ENCODE results near the gene CACNA1G. TPM values are rescaled to one million over a fixed set of nuclear protein-coding genes. Genes with fewer than 3 reads are reported as not detected.

The CACNA1G gene
- total RNA-seq, 4 donors from 2014 or later, result 0.15 to 0.94 (median 0.16) TPM; not detected in 1

DNA sequence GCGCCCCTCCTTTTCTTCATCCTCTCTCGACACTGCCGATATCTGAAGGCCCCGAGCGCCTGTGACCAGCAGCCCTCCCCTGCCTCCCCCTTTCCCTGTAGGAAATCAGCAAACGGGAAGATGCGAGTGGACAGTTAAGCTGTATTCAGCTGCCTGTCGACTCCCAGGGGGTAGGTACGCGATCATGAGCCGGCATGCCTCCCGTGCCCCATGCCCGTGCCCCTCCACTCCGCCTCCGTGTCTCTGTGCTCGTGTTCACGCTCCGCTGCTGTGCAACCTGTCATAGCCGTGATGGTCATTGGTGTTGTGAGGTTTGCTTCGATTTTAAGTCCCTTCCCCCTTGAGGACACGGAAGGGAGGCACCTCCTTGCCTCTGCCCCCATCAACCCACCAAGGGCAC is 34.4 kb downstream of the CACNA1G start:
- no peak overlapping the region for H3K27ac ChIP-seq
- peaks cover 0 to 5% (median 4%) of the 10 kb centered on the region in 3 donors for H3K4me1 ChIP-seq
- TF ChIP-seq POLR2AphosphoS5 (IDR thresholded peaks at IDR 0.05), result no peak
- TF ChIP-seq CTCF (IDR thresholded peaks at IDR 0.05), result no peak
- TF ChIP-seq EP300 (IDR thresholded peaks at IDR 0.05), result no peak
- TF ChIP-seq POLR2A (IDR thresholded peaks at IDR 0.05), result no peak
- WGBS, 2 donors (ENCODE audit: low coverage in 1 of 2), result 86 to 100% methylated on average over 1 to 10 of the region's 21 CpGs
- H3K4me3 ChIP-seq, result no peak overlapping the region
- H3K9me3 ChIP-seq, result no peaks in the 10 kb centered on the region
- H3K36me3 ChIP-seq, result no peaks in the 10 kb centered on the region
- no peak for ATAC-seq
- H3K27me3 ChIP-seq, result no peaks in the 10 kb centered on the region

- WGBS, 2 donors (ENCODE audit: low coverage in 1 of 2), result no CpG with 5 or more reads among the region's 34 CpGs
- no peaks in the 10 kb centered on the region for H3K9me3 ChIP-seq
Observed at GRCh38 chr17:50596191-50597037, 35.9 kb downstream of the CACNA1G start.

GRCh38 chr17:50598487-50598886 is 38.0 kb downstream of the CACNA1G start:
- Histone ChIP-seq H3K36me3 (no peaks in the 10 kb centered on the region), H3K4me3 (no peak overlapping the region), H3K27ac (no peak overlapping the region), H3K4me1 (no peaks in the 10 kb centered on the region), H3K27me3 (peaks cover 14% of the 10 kb centered on the region), H3K9me3 (no peaks in the 10 kb centered on the region)
- TF ChIP-seq POLR2AphosphoS5 (IDR thresholded peaks at IDR 0.05) (no peak), POLR2A (IDR thresholded peaks at IDR 0.05) (no peak), EP300 (IDR thresholded peaks at IDR 0.05) (no peak), CTCF (IDR thresholded peaks at IDR 0.05) (no peak)
- no peak for ATAC-seq
- 80 to 96% methylated on average over 3 to 4 of the region's 5 CpGs for WGBS, 2 donors (ENCODE audit: low coverage in 1 of 2)

More at GRCh38 chr17:50596191-50597037, 35.9 kb downstream of the CACNA1G start:
- Histone ChIP-seq H3K27me3 (peaks cover 3% of the 10 kb centered on the region), H3K27ac (no peak overlapping the region), H3K36me3 (no peaks in the 10 kb centered on the region), H3K4me3 (no peak overlapping the region), H3K4me1 (no peaks in the 10 kb centered on the region)
- TF ChIP-seq EP300 (IDR thresholded peaks at IDR 0.05) (no peak), POLR2A (IDR thresholded peaks at IDR 0.05) (no peak), CTCF (IDR thresholded peaks at IDR 0.05) (peak in 2 of 4 experiments; percentile 4 to 25)
- no peak for ATAC-seq

DNA sequence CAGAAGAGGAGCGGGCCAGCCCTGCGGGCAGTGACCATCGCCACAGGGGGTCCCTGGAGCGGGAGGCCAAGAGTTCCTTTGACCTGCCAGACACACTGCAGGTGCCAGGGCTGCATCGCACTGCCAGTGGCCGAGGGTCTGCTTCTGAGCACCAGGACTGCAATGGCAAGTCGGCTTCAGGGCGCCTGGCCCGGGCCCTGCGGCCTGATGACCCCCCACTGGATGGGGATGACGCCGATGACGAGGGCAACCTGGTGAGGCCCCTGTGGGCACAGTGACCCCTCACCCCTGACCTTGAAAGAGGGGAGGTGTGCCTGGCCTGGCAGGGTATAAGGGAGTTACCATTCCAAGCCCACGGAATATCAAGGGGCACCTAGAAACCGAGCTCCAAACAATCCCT is 39.1 kb downstream of the CACNA1G start:
- H3K27me3 ChIP-seq, result peaks cover 14% of the 10 kb centered on the region
- no peaks in the 10 kb centered on the region for H3K9me3 ChIP-seq
- no peak overlapping the region for H3K27ac ChIP-seq
- H3K4me3 ChIP-seq, result no peak overlapping the region
- no peak for ATAC-seq
- H3K4me1 ChIP-seq, result peaks cover 0 to 9% (median 7%) of the 10 kb centered on the region in 3 donors
- no peak for TF ChIP-seq POLR2AphosphoS5 (IDR thresholded peaks at IDR 0.05)
- no peak for TF ChIP-seq EP300 (IDR thresholded peaks at IDR 0.05)
- TF ChIP-seq POLR2A (IDR thresholded peaks at IDR 0.05), result no peak
- no peak for TF ChIP-seq CTCF (IDR thresholded peaks at IDR 0.05)
- WGBS, 2 donors (ENCODE audit: low coverage in 1 of 2), result 100% methylated on average over 1 of the region's 15 CpGs; no CpG with 5 or more reads in 1 of the 2 donors
- H3K36me3 ChIP-seq, result no peaks in the 10 kb centered on the region

Data from gastroesophageal sphincter (tissue), 4 donors.